ENCODE data around the gene CNDP1. TPM values are rescaled to one million over a fixed set of nuclear protein-coding genes. Genes with fewer than 3 reads are reported as not detected.

Gene CNDP1
- total and polyA plus RNA-seq, 4 donors, result 0.09 to 21.1 (median 5.8) TPM

DNA sequence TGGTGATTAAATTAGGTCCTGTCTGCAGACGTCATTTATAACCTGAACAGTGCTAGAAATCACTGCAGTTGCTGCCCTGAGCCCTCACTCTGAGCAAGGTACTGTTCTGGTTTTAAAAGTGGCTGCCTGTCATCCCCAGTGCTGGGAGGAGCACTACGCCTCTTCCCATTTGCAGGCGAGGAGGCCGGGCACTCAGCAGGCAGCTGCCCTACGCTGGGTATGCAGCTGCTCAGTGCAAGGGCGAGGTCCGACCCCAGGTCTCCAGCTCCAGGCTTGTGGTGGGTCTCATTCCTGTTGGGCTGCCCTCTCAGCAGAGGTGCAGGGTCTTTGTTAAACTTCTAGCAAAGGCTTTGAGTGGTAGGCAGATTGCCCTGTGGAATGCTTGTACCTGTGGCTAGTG is 22.5 kb upstream of the CNDP1 start:
- Histone ChIP-seq H3K4me3 (ENCODE audit: low read depth in 1 of 3, low read length in 3 of 3) (no peak overlapping the region), H3K4me1 (ENCODE audit: control insufficient read depth in 4 of 4, insufficient read depth in 4 of 4, low read length in 3 of 4) (peaks cover 9 to 49% (median 35%) of the 10 kb centered on the region in 4 donors), H3K27me3 (ENCODE audit: control insufficient read depth in 4 of 4, insufficient read depth in 4 of 4, low read length in 3 of 4) (no peaks in the 10 kb centered on the region), H3K9ac (ENCODE audit: low read depth in 1 of 2, low read length in 2 of 2) (no peak overlapping the region), H3K9me3 (ENCODE audit: control insufficient read depth in 4 of 4, low read length in 3 of 4) (no peaks in the 10 kb centered on the region), H3K27ac (ENCODE audit: low read depth in 1 of 2, low read length in 2 of 2) (no peak overlapping the region), H3K36me3 (ENCODE audit: control insufficient read depth in 4 of 4, insufficient read depth in 3 of 4, low read depth in 1 of 4, low read length in 3 of 4) (peaks cover 33 to 68% (median 46%) of the 10 kb centered on the region in 4 donors)
- TF ChIP-seq HNF4A (conservative IDR thresholded peaks at IDR 0.05), result no peak
- TF ChIP-seq HNF4G (IDR thresholded peaks at IDR 0.05), result no peak
- TF ChIP-seq, protein P1, sequence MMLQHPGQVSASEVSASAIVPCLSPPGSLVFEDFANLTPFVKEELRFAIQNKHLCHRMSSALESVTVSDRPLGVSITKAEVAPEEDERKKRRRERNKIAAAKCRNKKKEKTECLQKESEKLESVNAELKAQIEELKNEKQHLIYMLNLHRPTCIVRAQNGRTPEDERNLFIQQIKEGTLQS (IDR thresholded peaks at IDR 0.05), result no peak
- no peak for TF ChIP-seq JUND (IDR thresholded peaks at IDR 0.05)
- no peak for DNase-seq (ENCODE audit: low spot score)
- 95% methylated on average over 7 of the region's 7 CpGs for WGBS

DNA sequence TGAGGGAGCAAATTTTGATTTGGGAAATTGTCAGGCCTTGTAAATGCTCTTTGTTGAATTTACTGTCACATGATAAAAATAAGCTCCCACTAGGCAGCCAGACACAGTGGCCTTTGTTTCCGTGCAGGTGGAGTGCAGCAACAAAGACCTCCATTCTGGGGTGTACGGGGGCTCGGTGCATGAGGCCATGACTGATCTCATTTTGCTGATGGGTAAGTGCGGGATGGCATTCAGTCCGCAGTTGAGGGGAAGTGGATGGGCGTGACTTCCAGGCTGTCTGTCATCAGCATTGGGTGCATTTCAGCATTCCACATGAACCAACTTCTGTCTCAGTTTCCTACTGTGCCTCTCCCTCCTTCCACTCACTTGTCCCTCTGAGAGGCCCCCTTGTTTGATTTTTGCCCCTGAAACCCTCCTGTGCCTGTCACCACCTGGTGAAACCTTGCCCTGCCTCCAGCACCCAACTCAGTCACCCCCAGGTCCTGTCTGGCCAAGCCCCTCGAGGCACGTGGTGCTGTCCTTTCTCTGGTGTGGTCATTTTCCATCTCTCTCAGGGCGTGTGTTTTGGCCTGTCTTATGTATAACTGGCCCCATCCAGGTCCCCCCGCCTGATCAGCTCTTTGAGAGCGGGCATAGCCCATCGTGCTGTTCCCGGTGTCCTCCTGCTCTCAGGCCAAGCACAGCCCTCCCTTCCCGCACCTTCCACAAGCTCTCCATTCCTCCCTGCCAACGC is 21.8 kb upstream of the CNDP1 start:
- WGBS, result 94% methylated on average over 15 of the region's 15 CpGs
- TF ChIP-seq EGR1 (IDR thresholded peaks at IDR 0.05; ENCODE audit: low read depth in 2 of 2), result no peak
- TF ChIP-seq, protein P1 (IDR thresholded peaks at IDR 0.05), result no peak
- TF ChIP-seq, protein P2, sequence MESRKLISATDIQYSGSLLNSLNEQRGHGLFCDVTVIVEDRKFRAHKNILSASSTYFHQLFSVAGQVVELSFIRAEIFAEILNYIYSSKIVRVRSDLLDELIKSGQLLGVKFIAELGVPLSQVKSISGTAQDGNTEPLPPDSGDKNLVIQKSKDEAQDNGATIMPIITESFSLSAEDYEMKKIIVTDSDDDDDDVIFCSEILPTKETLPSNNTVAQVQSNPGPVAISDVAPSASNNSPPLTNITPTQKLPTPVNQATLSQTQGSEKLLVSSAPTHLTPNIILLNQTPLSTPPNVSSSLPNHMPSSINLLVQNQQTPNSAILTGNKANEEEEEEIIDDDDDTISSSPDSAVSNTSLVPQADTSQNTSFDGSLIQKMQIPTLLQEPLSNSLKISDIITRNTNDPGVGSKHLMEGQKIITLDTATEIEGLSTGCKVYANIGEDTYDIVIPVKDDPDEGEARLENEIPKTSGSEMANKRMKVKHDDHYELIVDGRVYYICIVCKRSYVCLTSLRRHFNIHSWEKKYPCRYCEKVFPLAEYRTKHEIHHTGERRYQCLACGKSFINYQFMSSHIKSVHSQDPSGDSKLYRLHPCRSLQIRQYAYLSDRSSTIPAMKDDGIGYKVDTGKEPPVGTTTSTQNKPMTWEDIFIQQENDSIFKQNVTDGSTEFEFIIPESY (IDR thresholded peaks at IDR 0.05), result no peak
- TF ChIP-seq RAD21 (IDR thresholded peaks at IDR 0.05), result no peak
- TF ChIP-seq, protein P3, sequence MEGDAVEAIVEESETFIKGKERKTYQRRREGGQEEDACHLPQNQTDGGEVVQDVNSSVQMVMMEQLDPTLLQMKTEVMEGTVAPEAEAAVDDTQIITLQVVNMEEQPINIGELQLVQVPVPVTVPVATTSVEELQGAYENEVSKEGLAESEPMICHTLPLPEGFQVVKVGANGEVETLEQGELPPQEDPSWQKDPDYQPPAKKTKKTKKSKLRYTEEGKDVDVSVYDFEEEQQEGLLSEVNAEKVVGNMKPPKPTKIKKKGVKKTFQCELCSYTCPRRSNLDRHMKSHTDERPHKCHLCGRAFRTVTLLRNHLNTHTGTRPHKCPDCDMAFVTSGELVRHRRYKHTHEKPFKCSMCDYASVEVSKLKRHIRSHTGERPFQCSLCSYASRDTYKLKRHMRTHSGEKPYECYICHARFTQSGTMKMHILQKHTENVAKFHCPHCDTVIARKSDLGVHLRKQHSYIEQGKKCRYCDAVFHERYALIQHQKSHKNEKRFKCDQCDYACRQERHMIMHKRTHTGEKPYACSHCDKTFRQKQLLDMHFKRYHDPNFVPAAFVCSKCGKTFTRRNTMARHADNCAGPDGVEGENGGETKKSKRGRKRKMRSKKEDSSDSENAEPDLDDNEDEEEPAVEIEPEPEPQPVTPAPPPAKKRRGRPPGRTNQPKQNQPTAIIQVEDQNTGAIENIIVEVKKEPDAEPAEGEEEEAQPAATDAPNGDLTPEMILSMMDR (IDR thresholded peaks at IDR 0.05; ENCODE audit: low read depth, low read length, missing input control), result no peak
- TF ChIP-seq NR2F2 (IDR thresholded peaks at IDR 0.05), result no peak
- TF ChIP-seq FOXA1 (IDR thresholded peaks at IDR 0.05), result no peak
- no peak for TF ChIP-seq FOXA2 (IDR thresholded peaks at IDR 0.05)
- TF ChIP-seq, protein P4, sequence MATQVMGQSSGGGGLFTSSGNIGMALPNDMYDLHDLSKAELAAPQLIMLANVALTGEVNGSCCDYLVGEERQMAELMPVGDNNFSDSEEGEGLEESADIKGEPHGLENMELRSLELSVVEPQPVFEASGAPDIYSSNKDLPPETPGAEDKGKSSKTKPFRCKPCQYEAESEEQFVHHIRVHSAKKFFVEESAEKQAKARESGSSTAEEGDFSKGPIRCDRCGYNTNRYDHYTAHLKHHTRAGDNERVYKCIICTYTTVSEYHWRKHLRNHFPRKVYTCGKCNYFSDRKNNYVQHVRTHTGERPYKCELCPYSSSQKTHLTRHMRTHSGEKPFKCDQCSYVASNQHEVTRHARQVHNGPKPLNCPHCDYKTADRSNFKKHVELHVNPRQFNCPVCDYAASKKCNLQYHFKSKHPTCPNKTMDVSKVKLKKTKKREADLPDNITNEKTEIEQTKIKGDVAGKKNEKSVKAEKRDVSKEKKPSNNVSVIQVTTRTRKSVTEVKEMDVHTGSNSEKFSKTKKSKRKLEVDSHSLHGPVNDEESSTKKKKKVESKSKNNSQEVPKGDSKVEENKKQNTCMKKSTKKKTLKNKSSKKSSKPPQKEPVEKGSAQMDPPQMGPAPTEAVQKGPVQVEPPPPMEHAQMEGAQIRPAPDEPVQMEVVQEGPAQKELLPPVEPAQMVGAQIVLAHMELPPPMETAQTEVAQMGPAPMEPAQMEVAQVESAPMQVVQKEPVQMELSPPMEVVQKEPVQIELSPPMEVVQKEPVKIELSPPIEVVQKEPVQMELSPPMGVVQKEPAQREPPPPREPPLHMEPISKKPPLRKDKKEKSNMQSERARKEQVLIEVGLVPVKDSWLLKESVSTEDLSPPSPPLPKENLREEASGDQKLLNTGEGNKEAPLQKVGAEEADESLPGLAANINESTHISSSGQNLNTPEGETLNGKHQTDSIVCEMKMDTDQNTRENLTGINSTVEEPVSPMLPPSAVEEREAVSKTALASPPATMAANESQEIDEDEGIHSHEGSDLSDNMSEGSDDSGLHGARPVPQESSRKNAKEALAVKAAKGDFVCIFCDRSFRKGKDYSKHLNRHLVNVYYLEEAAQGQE (IDR thresholded peaks at IDR 0.05), result no peak
- TF ChIP-seq, protein P5, sequence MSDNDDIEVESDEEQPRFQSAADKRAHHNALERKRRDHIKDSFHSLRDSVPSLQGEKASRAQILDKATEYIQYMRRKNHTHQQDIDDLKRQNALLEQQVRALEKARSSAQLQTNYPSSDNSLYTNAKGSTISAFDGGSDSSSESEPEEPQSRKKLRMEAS (IDR thresholded peaks at IDR 0.05), result no peak
- no peak for TF ChIP-seq SP1 (IDR thresholded peaks at IDR 0.05)
- TF ChIP-seq HNF4G (IDR thresholded peaks at IDR 0.05), result no peak
- no peak for TF ChIP-seq TAF1 (conservative IDR thresholded peaks at IDR 0.05)
- no peak for TF ChIP-seq HNF4A (conservative IDR thresholded peaks at IDR 0.05)
- TF ChIP-seq RXRA (IDR thresholded peaks at IDR 0.05), result no peak
- TF ChIP-seq JUND (IDR thresholded peaks at IDR 0.05), result no peak
- no peak for TF ChIP-seq YY1 (IDR thresholded peaks at IDR 0.05)
- TF ChIP-seq GABPA (IDR thresholded peaks at IDR 0.05 in 1 of 2, conservative IDR thresholded peaks at IDR 0.05 in 1 of 2), result no peak
- peaks cover 9 to 55% (median 40%) of the 10 kb centered on the region in 4 donors for H3K4me1 ChIP-seq (ENCODE audit: control insufficient read depth in 4 of 4, insufficient read depth in 4 of 4, low read length in 3 of 4)
- peak overlapping the region in 1 of 2 donors; percentile 16 for H3K9ac ChIP-seq (ENCODE audit: low read depth in 1 of 2, low read length in 2 of 2)
- no peak overlapping the region for H3K4me3 ChIP-seq (ENCODE audit: low read depth in 1 of 3, low read length in 3 of 3)
- H3K36me3 ChIP-seq (ENCODE audit: control insufficient read depth in 4 of 4, insufficient read depth in 3 of 4, low read depth in 1 of 4, low read length in 3 of 4), result peaks cover 30 to 66% (median 44%) of the 10 kb centered on the region in 4 donors
- H3K27ac ChIP-seq (ENCODE audit: low read depth in 1 of 2, low read length in 2 of 2), result peak overlapping the region; percentile 55 to 66
- H3K9me3 ChIP-seq (ENCODE audit: control insufficient read depth in 4 of 4, low read length in 3 of 4), result no peaks in the 10 kb centered on the region
- H3K27me3 ChIP-seq (ENCODE audit: control insufficient read depth in 4 of 4, insufficient read depth in 4 of 4, low read length in 3 of 4), result no peaks in the 10 kb centered on the region
- no peak for DNase-seq (ENCODE audit: low spot score)
